ENCODE data around the gene FMN1. TPM values are rescaled to one million over a fixed set of nuclear protein-coding genes. Genes with fewer than 3 reads are reported as not detected.
"Not testable (repeated sequence)": the region's sequence is repeated elsewhere in the genome, so short reads cannot be mapped to it uniquely, and the experiment has no call there.

FMN1 gene
- polyA plus RNA-seq, 1 experiment: 3.7 TPM

DNA sequence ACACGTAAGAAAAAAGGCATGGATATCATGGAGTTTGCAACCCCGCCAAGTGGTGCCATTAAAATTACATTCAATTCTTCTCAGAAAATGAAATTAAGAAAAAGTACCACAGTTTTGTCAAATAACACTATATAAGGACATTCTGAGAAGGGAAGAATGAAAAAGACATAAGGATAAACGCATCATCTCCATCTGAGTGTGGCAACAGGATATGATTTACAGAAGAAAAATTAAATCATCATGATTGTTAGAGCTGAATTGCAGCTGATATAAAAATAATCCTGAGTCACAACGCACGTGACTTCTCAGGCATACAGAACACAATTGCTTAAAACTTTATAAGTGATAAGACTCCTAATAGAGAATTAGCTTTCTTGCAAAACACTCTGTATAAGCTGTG is 342.9 kb downstream of the FMN1 start:
- TF ChIP-seq, protein P1, sequence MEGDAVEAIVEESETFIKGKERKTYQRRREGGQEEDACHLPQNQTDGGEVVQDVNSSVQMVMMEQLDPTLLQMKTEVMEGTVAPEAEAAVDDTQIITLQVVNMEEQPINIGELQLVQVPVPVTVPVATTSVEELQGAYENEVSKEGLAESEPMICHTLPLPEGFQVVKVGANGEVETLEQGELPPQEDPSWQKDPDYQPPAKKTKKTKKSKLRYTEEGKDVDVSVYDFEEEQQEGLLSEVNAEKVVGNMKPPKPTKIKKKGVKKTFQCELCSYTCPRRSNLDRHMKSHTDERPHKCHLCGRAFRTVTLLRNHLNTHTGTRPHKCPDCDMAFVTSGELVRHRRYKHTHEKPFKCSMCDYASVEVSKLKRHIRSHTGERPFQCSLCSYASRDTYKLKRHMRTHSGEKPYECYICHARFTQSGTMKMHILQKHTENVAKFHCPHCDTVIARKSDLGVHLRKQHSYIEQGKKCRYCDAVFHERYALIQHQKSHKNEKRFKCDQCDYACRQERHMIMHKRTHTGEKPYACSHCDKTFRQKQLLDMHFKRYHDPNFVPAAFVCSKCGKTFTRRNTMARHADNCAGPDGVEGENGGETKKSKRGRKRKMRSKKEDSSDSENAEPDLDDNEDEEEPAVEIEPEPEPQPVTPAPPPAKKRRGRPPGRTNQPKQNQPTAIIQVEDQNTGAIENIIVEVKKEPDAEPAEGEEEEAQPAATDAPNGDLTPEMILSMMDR (IDR thresholded peaks at IDR 0.05; ENCODE audit: low read depth, low read length): no peak
- ChIA-PET CTCF (interaction anchor here (1.9 to 2.2 kb wide), 2 partner anchors 142 to 189 kb away, joined by 7 to 8 read pairs; no protein-coding TSS in a partner anchor), POLR2A (interaction anchor here (0.6 to 3.0 kb wide), 11 partner anchors 15 to 134 kb away, joined by 3 to 21 read pairs (median 6); no protein-coding TSS in a partner anchor)
- Histone ChIP-seq H3K4me3 (ENCODE audit: low read depth, low read length) (no peak overlapping the region), H3K27ac (ENCODE audit: low read depth, low read length) (peak overlapping the region; percentile 98), H3K9me3 (ENCODE audit: control insufficient read depth, insufficient read depth, low read length) (0 out of 2 replicates have a peak, but pooled peaks cover 4% of the 10 kb centered on the region), H3K27me3 (ENCODE audit: control insufficient read depth, insufficient read depth, low read length) (no peaks in the 10 kb centered on the region)
- peak; percentile 79 for DNase-seq (ENCODE audit: low read depth, low spot score)

DNA sequence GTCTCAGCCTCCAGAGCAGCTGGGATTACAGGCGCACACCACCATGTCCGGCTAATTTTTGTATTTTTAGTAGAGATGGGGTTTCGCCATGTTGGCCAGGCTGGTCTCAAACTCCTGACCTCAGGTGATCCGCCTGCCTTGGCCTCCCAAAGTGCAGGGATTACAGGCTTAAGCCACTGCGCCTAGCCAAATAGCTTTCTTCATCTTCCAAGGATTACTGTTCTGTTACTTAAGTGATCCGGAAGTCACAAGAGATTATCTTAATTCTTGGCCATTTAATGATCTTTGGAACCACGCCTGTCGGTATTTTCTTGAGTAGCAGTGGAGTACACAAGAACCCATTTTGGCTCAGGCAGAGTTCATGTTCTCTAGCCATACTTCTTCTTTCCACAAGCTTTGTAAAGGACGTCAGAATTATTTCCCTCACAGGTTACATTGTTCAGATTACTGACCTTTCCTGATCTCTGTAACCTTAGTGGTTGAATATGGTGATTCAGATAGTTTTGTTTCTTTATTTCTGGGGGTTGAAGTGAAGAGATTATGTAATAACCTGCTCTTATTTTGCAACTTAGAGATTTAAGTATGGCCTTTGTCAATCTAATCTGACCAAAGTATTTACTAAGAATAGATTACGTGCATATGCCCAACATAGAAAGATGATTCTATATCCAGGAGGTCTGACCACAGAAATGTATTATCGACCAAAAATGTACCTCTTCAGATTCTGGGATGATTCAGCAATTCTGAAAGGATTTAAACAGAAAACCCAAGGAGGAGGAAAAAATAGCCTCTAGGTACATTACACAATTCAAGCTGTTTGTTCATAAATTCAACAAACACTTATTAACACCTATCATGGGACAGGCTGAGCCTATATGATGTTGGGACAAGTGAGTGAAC is 344.5 kb downstream of the FMN1 start:
- Histone ChIP-seq H3K27ac (ENCODE audit: low read depth, low read length) (peak overlapping the region; percentile 98), H3K27me3 (ENCODE audit: control insufficient read depth, insufficient read depth, low read length) (no peaks in the 10 kb centered on the region), H3K9me3 (ENCODE audit: control insufficient read depth, insufficient read depth, low read length) (0 out of 2 replicates have a peak, but pooled peaks cover 4% of the 10 kb centered on the region), H3K4me3 (ENCODE audit: low read depth, low read length) (no peak overlapping the region)
- peak; percentile 86 for DNase-seq (ENCODE audit: low read depth, low spot score)
- ChIA-PET CTCF (interaction anchor here (0.8 to 1.9 kb wide), 3 partner anchors 144 to 193 kb away, joined by 3 to 7 read pairs (median 4); no protein-coding TSS in a partner anchor), POLR2A (interaction anchor here (0.6 to 3.0 kb wide), 11 partner anchors 10 to 106 kb away, joined by 3 to 21 read pairs (median 4); no protein-coding TSS in a partner anchor)
- TF ChIP-seq, protein P1 (IDR thresholded peaks at IDR 0.05; ENCODE audit: low read depth, low read length): no peak

DNA sequence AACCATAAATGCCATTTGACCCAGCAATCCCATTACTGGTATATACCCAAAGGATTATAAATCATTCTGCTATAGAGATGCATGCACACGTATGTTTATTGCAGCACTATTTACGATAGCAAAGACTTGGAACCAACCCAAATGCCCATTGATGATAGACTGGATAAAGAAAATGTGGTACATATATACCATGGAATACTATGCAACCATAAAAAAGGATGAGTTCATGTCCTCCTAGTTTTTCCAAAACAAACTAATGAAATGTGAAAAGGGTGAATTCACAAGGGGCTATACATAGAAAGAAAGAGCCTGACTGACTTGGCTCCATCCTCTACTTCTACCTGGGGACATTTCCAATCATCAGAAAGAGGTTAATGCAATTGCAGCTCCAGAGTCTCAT is 347.8 kb downstream of the FMN1 start:
- POLR2A ChIA-PET; H3K27me3 ChIP-seq (ENCODE audit: control insufficient read depth, insufficient read depth, low read length); H3K9me3 ChIP-seq (ENCODE audit: control insufficient read depth, insufficient read depth, low read length); DNase-seq (ENCODE audit: low read depth, low spot score); H3K4me3 ChIP-seq (ENCODE audit: low read depth, low read length); CTCF ChIA-PET; H3K27ac ChIP-seq (ENCODE audit: low read depth, low read length): not testable (repeated sequence)

DNA sequence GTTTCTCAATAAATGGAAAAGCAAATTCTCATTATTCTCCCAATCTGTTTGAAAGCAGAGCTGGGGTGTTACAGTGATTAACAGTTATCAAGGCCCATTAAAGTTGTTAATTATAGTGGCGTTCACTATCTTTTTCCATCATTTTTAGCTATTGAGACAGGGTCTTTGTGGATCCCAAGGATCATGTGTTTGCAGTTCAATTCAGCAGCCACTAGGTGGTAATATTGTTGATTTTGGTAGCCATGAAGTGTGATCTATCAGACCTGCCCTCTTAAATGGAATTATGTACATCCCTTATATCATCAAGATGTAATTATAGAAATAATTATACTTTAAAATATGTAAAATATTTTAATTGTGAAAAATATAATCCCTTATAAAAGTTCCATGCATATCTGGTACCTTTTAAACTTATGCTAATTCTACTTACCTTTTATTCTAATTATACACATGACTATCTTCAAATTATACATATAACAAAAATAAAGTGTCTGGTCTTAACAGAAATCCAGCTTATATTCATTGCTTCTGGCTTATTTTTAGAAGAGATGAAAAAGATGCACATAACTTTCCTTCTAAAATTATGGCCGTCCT is 350.3 kb downstream of the FMN1 start:
- Histone ChIP-seq H3K9me3 (ENCODE audit: control insufficient read depth, insufficient read depth, low read length) (no peaks in the 10 kb centered on the region), H3K27me3 (ENCODE audit: control insufficient read depth, insufficient read depth, low read length) (no peaks in the 10 kb centered on the region), H3K4me3 (ENCODE audit: low read depth, low read length) (no peak overlapping the region), H3K27ac (ENCODE audit: low read depth, low read length) (no peak overlapping the region)
- POLR2A ChIA-PET: interaction anchor here (1.1 to 1.3 kb wide), 2 partner anchors 29 to 125 kb away, joined by 3 to 4 read pairs; no protein-coding TSS in a partner anchor
- TF ChIP-seq, protein P1 (IDR thresholded peaks at IDR 0.05; ENCODE audit: low read depth, low read length): peak; percentile 69
- DNase-seq (ENCODE audit: low read depth, low spot score): no peak
- CTCF ChIA-PET: interaction anchor here (0.5 to 2.7 kb wide), 28 partner anchors 10 to 288 kb away, joined by 3 to 26 read pairs (median 4); no protein-coding TSS in a partner anchor

DNA sequence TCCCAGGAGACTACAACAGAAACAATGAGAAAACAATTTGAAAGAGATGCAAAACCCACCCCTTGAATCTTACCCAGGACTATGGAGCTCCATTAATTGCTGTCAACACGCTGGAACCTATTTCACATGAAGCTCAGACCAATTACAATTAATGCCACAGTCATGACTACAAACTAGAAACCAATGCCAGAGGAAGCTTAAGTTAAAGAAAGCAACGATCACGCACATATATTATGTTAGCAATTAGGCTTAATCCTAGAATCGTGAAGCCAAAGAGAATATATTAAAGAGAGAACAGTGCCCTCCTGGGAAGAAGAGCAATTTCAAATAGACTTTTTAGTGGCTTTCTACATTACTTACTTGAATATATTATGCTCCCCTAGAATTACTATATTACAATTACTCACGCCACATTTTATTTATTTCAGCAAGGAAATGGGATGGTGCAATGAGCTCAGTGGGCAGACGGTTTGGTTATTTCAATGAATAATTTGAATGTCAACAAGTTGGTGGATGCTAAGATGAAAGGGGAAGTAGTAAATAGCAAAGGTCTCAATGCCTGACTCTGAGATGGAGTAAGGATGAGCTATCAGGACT is 351.2 kb downstream of the FMN1 start:
- Histone ChIP-seq H3K27ac (ENCODE audit: low read depth, low read length) (no peak overlapping the region), H3K27me3 (ENCODE audit: control insufficient read depth, insufficient read depth, low read length) (no peaks in the 10 kb centered on the region), H3K4me3 (ENCODE audit: low read depth, low read length) (no peak overlapping the region), H3K9me3 (ENCODE audit: control insufficient read depth, insufficient read depth, low read length) (no peaks in the 10 kb centered on the region)
- POLR2A ChIA-PET: interaction anchor here (1.1 to 1.3 kb wide), 2 partner anchors 30 to 124 kb away, joined by 3 to 4 read pairs; no protein-coding TSS in a partner anchor
- CTCF ChIA-PET: interaction anchor here (0.5 to 2.7 kb wide), 24 partner anchors 10 to 236 kb away, joined by 3 to 26 read pairs (median 4); no protein-coding TSS in a partner anchor
- TF ChIP-seq, protein P1 (IDR thresholded peaks at IDR 0.05; ENCODE audit: low read depth, low read length): no peak
- DNase-seq (ENCODE audit: low read depth, low spot score): no peak

Data from AG04450 (cell line).